ENCODE results near the gene HABP4. TPM values are rescaled to one million over a fixed set of nuclear protein-coding genes. Genes with fewer than 3 reads are reported as not detected.

HABP4 gene
- total RNA-seq, 1 experiment from 2014 or later, result 5.7 TPM

DNA sequence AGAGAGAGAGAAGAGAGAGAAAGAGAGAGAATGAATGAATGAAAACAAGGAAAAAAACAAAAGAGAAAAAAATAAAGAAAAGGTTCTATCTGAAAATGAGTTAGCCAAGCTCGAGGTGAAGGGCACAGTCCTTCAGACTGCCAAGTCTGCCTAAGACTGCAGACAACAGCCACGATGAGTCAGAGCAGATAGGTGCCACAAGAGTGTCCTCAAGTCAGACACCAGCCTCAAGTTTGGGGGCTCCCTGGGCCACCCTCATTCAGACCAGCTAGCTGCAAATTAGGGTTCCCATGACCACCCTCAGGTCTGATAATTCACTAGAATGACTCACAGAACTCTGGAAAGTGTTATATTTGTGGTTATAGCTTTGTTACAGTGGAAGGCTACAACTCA lies 13.9 kb upstream of the HABP4 start:
- DNase-seq (ENCODE audit: low spot score), result no peak

DNA sequence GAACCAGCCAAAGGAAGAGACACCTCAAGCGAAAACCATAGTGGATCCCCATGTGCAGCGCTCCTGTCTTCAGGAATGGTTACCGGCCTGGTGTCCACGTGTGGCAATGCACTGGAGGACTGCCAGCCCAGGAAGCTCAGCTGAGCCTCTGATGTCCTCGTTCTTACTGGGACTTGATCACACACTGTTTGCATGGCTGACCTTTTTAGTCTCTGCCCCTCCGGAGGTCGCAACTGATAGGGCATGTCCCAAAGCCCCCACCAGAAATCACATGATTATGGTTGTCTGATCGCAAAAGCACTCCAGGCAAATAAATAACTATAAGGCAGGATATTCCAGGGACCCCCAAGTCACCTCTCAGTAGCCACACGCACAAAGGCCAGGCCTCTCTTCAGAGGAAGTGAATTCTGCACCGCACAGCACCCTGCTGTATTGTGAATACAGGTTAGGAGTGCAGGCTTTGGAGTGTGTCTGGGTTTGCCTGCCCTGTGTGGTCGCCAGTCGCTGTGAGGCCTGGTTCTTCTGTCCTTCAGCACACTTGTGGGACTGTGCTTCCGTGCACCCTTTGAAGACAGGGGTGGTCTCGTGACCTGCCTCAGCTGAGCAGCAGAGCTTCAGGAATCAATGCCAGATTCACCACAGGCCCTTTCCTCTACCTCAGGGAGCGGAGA lies 13.4 kb upstream of the HABP4 start:
- no peak for DNase-seq (ENCODE audit: low spot score)

DNA sequence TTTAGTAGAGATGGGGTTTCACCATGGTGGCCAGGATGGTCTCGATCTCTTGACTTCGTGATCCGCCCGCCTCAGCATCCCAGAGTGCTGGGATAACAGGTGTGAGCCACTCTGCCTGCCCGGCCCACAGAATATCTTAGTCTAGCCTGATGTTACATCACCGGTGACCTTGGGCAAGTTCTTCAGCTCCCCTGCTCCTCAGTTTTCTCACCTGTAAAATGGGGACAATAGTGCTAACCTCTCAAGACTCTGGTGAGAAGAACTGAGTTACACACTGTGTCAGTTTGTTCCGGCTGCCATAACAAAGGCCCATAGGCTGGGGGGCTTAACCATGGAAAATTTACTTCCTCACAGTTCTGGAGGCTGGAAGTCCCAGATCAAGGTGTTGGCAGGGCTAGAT lies 12.5 kb upstream of the HABP4 start:
- DNase-seq (ENCODE audit: low spot score), result no peak

- DNase-seq (ENCODE audit: low spot score), result no peak
Observed at GRCh38 chr9:96440671-96441199, 9.2 kb upstream of the HABP4 start.

DNA sequence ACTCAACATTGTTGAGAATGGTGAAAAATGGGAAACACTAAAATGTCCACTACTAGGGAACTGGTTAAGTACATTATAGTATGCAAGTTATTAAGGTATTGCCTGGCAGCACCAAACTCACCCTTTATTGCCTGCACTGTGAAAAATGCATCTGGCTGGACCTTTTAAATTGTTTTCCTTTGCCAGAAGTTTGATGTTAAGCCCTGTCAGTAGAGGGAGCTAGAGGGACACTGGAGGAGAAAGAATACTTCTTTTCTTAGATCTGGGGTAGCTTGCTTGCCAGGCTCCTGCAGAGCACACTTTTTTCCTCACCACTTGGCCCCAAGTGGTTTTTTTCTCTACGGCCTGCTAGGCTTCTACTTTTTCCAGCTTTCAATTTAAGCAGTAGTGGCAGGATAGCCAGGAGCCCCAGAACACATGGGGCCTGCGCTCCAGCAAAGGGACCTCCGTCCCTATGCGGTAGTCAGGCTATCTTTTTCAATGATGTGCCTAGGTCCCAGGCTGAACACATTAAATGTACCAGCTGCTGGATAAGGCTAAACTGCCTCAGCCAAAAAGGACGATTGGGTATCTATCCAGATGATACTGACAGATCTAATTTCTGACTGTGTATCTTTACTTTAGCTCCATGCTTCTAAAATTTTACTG lies 8.0 kb upstream of the HABP4 start:
- no peak for DNase-seq (ENCODE audit: low spot score)

DNA sequence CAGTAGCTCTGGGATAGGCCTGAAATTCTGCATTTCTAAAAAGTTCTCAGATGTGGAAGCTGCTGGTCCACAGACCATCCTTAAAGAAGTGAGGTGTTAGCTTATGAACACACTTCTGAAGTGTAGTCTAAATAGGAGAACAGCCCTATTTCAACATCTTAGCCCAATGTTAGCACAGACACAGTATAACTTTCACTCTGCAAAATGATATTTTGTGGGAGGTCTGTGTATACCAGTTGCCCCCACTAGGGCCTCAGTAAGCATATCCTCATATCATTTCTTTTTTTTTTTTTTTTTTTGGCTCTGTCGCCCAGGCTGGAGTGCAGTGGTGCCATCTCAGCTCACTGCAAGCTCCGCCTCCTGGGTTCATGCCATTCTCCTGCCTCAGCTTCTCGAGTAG lies 7.5 kb upstream of the HABP4 start:
- DNase-seq (ENCODE audit: low spot score), result no peak

DNA sequence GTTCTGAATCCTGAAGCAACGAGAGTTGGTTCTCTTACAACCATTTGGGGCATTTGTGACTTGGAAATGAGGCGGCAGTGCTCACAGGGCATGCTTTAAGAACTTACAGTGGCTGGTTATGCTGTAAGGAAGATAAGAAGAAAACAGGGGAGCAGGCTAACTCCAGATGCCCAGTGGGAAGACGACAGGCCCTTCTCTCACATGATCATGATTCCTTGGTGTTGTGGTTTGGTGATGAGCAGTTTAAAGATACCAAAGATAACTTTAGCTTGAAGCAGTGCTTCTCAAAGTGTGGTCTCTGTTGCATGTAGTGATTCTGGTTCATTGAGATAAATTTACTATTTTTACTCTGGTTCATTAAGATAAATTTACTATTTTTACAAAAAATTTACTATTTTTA lies 2.6 kb upstream of the HABP4 start:
- no peak for DNase-seq (ENCODE audit: low spot score)

DNA sequence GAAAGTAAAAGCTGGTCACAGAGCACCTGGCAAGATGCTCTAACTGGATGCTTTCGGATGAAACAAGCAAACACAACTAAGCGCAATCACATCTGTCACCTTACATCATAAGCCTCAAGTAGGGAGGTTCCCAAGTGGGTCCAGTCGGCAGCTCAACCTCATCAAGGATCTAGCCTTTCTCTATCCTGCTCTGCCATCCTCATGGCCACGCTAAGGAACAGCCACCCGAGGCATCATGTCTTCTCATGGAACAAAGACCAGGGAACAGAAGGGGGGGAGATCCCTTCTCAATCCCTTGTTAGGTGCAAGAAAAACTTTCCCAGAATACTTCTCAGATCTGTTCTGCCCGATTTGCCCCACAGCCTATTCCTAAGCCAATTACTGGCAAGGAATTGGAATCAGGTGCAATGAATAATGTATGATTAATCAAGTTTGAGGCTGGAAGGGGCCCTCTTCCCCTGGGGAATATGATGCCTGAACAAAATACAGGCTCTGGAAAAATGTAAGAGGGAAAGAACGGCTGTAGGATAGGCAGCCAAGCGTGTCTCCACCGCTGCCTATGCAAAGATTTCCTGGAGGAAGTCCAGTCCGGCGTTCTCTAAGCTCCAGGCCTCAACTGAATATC lies 1.3 kb upstream of the HABP4 start:
- DNase-seq (ENCODE audit: low spot score), result no peak

DNA sequence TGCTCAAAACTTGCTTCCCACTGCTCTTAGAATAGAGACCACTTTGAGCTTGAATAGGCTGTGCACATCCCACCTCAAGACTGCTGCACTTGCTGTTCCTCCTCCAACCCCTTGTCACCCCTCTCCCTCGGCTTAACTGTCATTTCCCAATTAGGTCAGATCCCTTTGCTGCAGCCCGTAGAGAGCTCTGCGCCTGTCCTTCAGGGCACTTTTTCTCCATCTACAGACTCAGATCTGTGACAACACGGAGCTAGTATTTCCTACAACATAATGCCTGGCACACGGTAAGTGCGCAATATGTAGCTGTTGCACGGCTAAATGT lies 485 bp upstream of the HABP4 start:
- no peak for DNase-seq (ENCODE audit: low spot score)

DNA sequence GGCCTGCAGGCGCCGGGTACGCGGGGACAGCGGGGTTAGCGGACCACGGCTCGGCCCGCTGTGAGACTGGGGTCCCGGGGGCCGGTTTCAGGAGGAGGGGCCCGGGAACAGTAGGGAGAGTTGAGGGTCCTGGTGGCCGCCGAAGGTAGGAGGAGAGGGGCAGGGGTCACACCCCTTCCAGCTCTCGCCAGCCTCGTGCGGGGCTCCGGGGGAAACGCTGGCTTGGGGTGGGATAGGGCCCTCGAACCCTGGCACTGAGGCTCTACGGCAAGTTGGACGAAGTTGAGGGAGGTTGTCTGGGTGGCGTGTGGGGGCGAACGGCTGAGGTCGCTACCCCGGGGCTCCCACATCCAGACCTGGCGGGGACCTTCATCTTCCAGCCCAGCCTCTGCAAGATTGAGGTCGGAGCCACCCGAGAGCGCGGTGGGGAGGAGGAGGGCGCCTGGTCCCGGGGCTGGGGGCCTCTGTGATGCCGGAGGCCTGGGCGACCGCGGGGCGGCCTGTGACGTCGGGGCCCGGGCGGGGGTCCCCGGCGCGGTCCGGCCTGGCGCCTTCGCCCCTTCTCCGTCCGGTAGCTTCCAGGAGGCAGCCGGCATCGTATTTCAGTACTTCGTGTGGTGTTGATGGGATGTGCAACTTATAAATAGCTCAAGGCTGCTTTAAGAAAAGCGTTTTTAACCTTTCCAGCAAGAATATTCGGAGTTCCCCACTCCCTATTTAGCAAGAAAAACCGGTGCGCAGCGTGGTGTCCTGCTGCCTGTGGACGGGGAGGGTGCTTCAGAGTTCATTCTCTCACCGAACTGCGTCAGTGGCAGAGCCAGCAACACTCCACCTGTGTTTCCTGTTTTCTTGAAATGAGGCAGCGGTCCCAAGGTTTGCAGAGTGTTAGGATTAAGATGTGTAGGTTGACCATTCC lies 902 bp downstream of the HABP4 start:
- DNase-seq (ENCODE audit: low spot score), result no peak

DNA sequence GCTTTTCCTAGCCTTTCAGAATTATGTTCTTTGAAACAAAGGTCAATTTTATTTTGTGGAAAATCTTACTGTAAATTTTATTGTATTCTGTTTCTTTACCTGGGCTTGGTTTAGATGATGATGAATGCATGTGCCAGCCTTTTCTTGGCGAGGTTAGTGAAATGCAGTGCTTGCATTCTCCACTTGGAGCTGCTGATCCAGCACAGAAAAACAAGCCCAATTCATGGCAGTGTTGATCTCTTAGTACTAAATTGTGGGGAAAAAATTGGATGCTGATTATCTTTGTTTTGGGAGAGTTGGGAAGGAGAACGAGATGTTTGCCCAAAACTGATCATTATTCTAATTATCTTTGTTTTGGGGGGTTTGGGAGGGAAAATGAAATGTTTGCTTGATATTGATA lies 3.7 kb downstream of the HABP4 start:
- DNase-seq (ENCODE audit: low spot score), result peak; percentile 21

- no peak for DNase-seq (ENCODE audit: low spot score)
Observed at GRCh38 chr9:96457266-96457665, 7.3 kb downstream of the HABP4 start.

DNA sequence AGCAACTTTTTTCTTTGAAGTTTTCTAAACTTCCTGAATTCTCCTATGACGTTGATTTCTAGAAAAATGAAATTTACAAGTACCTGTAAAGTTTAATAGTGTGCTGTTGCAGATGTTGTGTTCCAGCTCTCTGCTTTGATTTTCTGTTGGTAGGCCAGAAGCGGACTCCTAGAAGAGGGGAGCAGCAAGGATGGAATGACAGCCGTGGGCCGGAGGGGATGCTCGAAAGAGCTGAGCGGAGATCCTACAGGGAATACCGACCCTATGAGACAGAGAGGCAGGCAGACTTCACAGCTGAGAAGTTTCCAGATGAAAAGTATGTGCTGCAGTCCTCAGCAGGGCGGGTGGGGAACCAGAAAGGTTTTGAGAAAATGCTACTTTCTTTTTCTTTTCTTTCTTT lies 8.3 kb downstream of the HABP4 start:
- DNase-seq (ENCODE audit: low spot score), result no peak

DNA sequence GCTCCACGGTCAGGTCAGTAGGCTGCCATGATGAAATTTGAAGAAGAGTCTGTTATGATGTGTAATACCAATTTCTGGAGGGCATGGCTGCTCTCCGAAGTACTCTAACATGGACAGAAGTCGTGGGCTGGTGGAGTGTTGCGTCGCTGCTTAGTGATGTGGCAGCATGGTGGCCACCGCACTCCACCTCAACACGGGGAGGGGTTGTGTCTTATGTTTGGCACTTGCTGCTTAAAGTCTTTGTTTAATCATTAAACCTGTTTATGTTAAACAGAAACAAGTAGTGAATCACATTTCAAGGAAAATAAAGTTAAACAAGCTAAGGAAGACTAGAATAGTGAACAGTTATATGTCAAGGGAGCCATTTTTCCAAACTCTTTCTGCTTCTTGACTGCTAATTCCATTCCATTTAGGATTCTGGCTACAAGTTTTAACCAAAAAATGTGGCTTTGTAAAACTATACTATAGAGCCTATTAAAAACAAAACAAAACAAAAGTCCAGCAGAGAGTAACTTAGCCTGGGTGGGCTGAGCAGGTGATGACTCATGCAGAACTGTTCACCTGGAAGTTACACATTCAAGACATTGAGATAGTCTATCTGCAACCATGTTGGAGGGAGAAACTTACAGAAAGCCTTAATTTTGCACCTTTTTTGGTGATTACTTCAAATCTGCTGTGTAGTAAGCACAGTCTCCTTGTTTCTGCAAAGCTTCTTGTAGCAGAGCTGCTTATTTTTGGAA lies 9.5 kb downstream of the HABP4 start:
- no peak for DNase-seq (ENCODE audit: low spot score)

- no peak for DNase-seq (ENCODE audit: low spot score)
Observed at GRCh38 chr9:96460470-96460869, 10.5 kb downstream of the HABP4 start.

GRCh38 chr9:96460882-96461281 lies 10.9 kb downstream of the HABP4 start:
- no peak for DNase-seq (ENCODE audit: low spot score)

DNA sequence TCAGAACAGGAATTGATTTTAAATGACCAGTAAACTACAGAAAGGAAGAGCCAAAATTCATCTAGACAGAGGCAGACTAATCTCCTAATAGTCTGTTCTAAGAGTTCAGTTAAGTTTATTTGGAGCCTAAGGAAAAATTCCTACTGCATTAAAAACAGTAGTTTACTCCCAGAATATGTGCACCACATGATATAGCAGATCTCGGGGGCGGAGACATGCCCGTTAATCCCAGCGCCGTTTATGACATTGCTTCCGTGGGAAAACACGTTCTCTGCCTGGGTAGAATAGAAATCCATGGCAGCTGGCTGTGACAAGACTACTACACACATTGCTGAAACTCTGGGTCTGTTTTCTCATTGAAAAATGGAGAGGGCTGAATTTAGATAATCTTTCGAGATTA lies 11.4 kb downstream of the HABP4 start:
- DNase-seq (ENCODE audit: low spot score), result no peak

DNA sequence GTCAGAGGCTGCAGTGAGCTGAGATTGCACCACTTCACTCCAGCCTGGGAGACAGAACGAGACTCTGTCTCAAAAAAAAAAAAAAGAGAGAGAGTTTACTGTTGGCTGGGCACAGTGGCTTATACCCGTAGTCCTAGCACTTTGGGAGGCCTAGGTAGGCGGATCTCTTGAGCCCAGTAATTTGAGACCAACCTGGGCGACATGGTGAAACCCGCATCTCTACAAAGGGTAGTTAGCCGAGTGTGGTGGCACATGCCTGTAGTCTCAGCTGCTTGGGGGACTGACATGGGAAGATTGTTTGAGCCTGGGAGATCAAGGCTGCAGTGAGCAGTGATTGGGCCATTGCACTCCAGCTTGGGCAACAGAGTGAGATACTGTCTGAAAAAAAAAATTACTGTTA lies 12.6 kb downstream of the HABP4 start:
- DNase-seq (ENCODE audit: low spot score), result no peak

GRCh38 chr9:96464426-96464825 lies 14.5 kb downstream of the HABP4 start:
- DNase-seq (ENCODE audit: low spot score), result no peak

GRCh38 chr9:96467784-96468183 lies 17.8 kb downstream of the HABP4 start:
- DNase-seq (ENCODE audit: low spot score), result no peak

DNA sequence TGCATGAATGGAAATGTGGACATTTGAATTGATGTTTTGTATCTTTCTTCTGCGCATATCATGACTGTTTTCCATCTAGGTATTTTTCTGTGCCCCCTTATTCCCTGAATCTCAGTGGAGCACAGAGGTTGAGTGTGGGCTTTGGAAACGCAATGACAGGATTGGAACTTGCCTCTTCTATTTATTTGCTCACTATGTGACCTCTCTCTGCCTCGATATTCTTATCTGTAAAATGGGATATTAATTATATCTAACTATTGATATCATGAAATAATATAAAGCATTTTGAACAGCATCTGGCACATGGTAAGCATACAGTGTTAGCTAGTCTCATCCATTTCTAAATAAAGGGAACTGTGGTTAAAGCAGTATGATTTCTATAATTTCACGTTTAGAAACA lies 26.0 kb downstream of the HABP4 start:
- no peak for DNase-seq (ENCODE audit: low spot score)

- DNase-seq (ENCODE audit: low spot score), result no peak
Observed at GRCh38 chr9:96476591-96476990, 26.6 kb downstream of the HABP4 start.
